HG03565 (cell line): ENCODE measurements around the gene COA8.
A peak's percentile ranks its signal among the peaks of the same experiment; 100 is the strongest.

Experiments
- ATAC-seq: cut with Tn5 transposase; IDR thresholded peaks from one replicate; pipeline ENCODE4 v1.9.1; 2021; ENCODE audit warnings: mild to moderate bottlenecking, moderate library complexity; ENCODE audit not compliant: unreplicated experiment

The COA8 gene

GRCh38 chr14:103562429-103563225, at the start of gene COA8, which contains the start of gene BAG5:
Gene COA8, plus strand, starts transcription at chr14:103562960. Its CDS starts 42 bp downstream, at chr14:103563002.
Gene BAG5, minus strand, starts transcription at chr14:103562657. Its CDS starts 1,493 bp downstream, at chr14:103561164.
- peak; percentile 72 for ATAC-seq

DNA sequence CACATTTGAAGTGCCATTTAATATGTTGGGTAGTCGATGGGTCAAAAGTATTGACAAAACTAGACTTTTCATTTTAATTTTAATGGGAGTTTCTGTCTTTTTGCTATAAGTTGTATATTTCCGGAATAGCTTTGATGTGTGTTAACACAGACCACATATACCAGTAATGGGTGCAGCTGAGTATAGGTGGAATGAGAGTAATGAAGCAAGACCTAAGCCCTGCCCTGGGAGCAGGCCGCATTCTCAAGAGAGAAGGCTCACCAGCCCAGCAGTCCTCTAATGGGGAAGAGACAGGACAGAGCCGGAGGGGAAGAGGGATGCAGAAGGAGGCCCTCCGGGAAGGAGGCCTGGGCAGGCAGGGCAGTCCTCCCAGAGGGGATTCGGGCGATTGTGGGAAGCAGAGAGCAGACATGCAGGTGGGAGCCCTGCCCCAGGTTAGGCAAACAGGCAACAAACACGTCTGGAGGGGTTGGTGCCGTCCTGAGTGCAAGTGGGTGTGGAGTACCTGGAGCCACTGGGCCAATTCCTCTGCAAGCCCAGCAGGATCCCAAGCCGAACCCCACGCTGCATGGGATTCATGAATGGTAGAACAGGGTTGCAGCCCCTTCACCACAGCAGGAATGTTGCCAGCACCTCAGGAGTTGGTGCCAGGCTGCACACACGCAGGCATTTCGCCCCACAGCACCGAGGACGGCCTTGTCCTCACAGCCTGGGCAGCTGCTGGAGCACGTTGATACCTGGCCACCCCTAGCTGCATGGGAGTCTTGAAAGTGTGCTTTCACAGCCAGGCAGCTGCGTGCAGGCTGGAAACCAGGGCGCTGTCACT, 48.0 kb upstream of the COA8 start:
- no peak for ATAC-seq

- ATAC-seq: no peak
These were observed 46.2 kb upstream of the COA8 start for GRCh38 chr14:103516426-103517173.

- ATAC-seq: no peak
These were observed 45.6 kb upstream of the COA8 start for GRCh38 chr14:103517174-103517566.

DNA sequence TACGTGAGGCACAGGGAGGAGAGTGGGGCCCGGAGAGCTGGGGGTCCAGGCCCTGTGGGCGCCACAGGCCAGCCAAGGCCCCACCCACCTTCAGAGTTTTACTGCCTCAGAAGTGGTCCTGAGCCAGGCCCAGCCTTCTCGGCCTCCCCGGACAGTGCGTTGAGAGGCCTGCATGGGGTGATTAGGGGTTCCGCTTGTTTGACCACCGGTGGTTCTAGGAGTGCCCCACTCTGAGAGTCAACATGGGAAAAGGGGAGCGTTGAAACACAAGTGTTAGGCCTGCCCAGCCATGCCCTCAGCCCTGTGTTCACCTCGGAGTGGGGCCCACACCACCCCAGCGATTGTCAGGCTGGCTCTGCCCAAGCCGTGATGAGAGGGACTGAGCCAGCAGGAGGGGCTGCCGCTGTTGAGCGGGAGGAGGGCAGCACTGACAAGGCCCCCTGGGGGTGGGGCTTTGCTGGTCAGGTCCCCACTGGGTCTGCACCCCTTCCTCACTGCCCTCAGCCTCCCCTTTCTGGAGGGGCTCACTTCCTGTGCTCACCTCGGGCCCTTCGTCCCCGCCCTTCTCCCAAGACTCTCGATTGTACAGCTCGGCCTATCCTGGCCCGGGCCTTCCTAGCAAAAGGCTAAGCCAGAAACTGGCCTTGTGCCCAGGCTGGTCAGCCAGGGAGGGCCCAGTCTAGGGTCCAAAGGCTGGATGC, 44.9 kb upstream of the COA8 start:
- no peak for ATAC-seq

- no peak for ATAC-seq
These were observed 44.2 kb upstream of the COA8 start for GRCh38 chr14:103518422-103519042.

DNA sequence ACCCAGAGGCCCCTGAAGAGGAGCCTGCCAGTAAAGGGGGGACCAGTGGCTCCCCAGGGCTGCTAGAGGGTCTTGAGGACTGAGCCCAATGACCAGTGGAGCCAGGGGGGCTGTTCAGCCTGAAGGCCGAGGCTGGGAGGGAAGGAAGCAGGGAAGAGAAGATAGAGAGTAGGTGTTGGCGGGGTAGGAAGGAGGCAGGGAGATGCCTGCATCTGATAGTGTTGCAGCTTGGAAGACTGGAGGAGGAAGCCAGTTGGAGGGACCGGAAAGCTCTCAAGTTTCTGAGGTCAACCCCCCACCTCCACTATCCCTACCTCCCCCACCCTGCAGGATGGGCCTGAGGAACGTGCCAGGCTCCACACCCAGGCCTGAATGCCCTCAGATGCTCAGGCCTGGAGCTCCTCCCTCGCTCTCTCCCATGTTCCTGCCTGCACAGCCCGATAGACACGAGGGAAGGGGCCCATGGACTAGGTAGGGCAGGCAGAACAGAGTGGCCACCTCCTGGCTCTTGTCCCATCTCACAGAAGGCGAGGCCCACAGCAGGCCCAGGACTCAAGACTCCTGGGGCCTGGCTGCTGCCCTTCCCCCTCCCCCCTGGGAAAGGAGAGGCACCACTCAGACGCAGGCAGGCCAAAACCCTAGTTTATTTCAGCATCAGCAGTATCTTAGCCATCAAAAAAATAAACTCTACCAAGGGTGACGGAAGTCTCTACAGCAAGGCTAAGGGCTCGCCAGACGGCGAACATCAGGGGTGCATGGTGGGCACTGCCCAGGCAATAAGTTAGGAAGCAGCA, 43.5 kb upstream of the COA8 start:
- no peak for ATAC-seq

- ATAC-seq: no peak
These were observed 42.9 kb upstream of the COA8 start for GRCh38 chr14:103519837-103520212.

DNA sequence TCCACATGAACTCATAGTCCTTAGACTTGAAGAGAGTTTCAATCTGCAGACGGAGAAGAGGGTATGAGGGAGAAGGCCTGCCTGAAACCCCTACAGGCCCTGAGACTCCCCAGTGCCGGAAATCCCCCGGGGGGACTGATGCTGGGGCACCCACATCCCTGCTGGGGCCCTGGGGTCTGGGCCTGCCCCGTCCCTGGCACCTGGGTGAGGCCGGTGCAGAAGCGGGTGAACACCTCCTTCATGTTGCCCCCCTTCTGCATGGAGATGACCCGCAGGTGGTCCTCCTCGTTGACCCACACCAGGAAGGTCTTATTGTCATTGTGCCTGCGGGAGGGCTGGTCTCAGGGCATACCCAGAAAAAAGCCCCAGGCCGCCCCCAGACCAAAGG, 42.5 kb upstream of the COA8 start:
- ATAC-seq: no peak

GRCh38 chr14:103520657-103521437, 41.9 kb upstream of the COA8 start:
- no peak for ATAC-seq

DNA sequence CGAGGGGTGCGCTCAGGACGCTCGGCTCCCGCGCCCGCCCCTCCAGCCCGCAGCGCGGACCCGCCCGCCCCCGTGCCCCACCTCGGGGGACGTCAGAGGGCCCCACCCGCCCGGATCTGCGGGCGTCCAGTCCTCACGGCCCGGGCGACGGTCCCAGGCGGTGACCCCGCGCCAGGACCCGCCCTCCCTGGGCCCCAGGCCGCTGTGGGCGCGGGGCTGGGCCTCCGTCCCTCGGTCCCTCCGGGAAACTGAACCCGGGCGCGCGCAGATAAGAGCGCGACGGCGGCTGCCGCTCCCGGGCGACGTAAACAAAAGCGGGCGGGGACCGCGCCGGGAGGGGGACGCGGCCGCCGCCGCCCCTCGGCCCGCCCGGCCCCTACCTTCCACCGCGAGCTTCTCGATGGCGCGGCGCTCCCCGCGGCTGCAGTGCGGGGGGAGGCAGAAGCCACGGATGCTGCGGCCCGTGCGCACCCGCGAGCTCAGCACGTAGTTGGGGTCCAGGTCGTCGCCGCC, 41.3 kb upstream of the COA8 start:
- ATAC-seq: no peak

DNA sequence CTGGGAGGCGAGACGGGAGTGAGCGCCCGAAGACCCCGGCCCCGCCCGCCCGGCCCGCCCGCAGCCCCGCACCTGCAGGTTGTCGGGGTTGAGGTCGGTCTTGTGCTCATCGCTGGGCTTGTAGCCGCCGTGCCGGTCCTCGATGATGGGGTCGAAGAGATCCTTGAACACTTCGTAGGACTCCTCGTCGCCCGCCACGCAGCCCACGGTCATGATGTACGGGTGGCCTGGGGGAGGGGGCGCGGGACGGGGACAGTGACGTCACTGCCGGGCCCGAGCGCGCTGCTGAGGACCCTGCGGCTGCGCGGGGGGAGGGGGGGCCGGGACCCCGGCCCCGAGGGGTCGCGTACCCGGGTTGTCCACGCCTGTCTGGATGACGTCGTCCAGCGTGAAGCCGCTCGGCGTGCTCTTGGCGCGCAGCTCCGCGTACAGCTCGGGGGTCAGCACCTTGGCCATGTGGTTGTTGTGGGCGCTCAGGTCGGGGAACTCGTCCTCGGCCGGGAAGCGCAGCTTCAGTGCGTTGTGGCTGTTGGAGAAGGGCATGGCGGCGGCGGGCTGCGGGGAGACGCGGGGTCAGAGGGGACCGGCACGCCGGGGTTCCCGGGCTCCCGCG, 40.7 kb upstream of the COA8 start:
- no peak for ATAC-seq

GRCh38 chr14:103522649-103523574, 39.8 kb upstream of the COA8 start, which contains the start of gene CKB:
Gene CKB, minus strand, starts transcription at chr14:103522830. Its CDS starts 337 bp downstream, at chr14:103522493.
- ATAC-seq: no peak

GRCh38 chr14:103523575-103523954, 39.2 kb upstream of the COA8 start:
- ATAC-seq: no peak

GRCh38 chr14:103524002-103524935, 38.5 kb upstream of the COA8 start:
- no peak for ATAC-seq
